Measurements from ENCODE around the gene LRRC4B. TPM values are rescaled to one million over a fixed set of nuclear protein-coding genes. Genes with fewer than 3 reads are reported as not detected.
"Not testable (repeated sequence)": the region's sequence is repeated elsewhere in the genome, so short reads cannot be mapped to it uniquely, and the experiment has no call there.

Gene LRRC4B
- total RNA-seq, 4 donors from 2014 or later: 0.84 to 1.6 (median 1.4) TPM

GRCh38 chr19:50477751-50478515 lies 90.3 kb downstream of the LRRC4B start:
- no peak for DNase-seq (ENCODE audit: low spot score)
- ATAC-seq (ENCODE audit: low FRiP score): no peak
- TF ChIP-seq CTCF (IDR thresholded peaks at IDR 0.05): no peak

- DNase-seq (ENCODE audit: low spot score): no peak
- no peak for ATAC-seq (ENCODE audit: low FRiP score)
- TF ChIP-seq CTCF (IDR thresholded peaks at IDR 0.05): no peak
Measured at GRCh38 chr19:50476907-50477238, 91.4 kb downstream of the LRRC4B start.

- peak; percentile 93 for ATAC-seq (ENCODE audit: low FRiP score)
- DNase-seq (ENCODE audit: low spot score): peak; percentile 73
- TF ChIP-seq CTCF (IDR thresholded peaks at IDR 0.05): no peak
Measured at GRCh38 chr19:50476224-50476906, 91.9 kb downstream of the LRRC4B start, which contains the start of the genes EMC10 and GARIN5A. Gene EMC10, plus strand, starts transcription at chr19:50476507. Its CDS starts 38 bp downstream, at chr19:50476545. Gene GARIN5A, minus strand, starts transcription at chr19:50476848. Its CDS starts 460 bp downstream, at chr19:50476388.

GRCh38 chr19:50475736-50476223 lies 92.5 kb downstream of the LRRC4B start:
- ATAC-seq (ENCODE audit: low FRiP score) (no peak), DNase-seq (ENCODE audit: low spot score) (no peak)
- TF ChIP-seq CTCF (IDR thresholded peaks at IDR 0.05): no peak

GRCh38 chr19:50475101-50475568 lies 93.1 kb downstream of the LRRC4B start:
- ATAC-seq (ENCODE audit: low FRiP score) (no peak), DNase-seq (ENCODE audit: low spot score) (no peak)
- TF ChIP-seq CTCF (IDR thresholded peaks at IDR 0.05): no peak

- not testable (repeated sequence) for DNase-seq (ENCODE audit: low spot score); ATAC-seq (ENCODE audit: low FRiP score)
Measured at GRCh38 chr19:50473336-50473735, 94.9 kb downstream of the LRRC4B start.

- no peak for ATAC-seq (ENCODE audit: low FRiP score)
- no peak for TF ChIP-seq CTCF (IDR thresholded peaks at IDR 0.05)
- DNase-seq (ENCODE audit: low spot score): no peak
Measured at GRCh38 chr19:50468818-50469217, 99.4 kb downstream of the LRRC4B start.

Measured in omental fat pad (tissue), 4 donors.